IPS-18c (cell line): ENCODE data around the gene LRRC2.
A peak's percentile ranks its signal among the peaks of the same experiment; 100 is the strongest.
"Not testable (repeated sequence)": the region's sequence is repeated elsewhere in the genome, so short reads cannot be mapped to it uniquely, and the experiment has no call there.

ENCODE experiments used
- H3K4me3 ChIP-seq: 2 replicates; pipeline ENCODE4 v1.7.0; 2013; ENCODE audit warnings: low read depth, mild to moderate bottlenecking, low read length, moderate library complexity; ENCODE audit not compliant: insufficient read depth
- H3K9me3 ChIP-seq: one replicate; pipeline ENCODE4 v1.6.1; 2013; ENCODE audit warnings: mild to moderate bottlenecking, low read length, moderate library complexity; ENCODE audit not compliant: control insufficient read depth, insufficient read depth

Gene LRRC2, protein sequence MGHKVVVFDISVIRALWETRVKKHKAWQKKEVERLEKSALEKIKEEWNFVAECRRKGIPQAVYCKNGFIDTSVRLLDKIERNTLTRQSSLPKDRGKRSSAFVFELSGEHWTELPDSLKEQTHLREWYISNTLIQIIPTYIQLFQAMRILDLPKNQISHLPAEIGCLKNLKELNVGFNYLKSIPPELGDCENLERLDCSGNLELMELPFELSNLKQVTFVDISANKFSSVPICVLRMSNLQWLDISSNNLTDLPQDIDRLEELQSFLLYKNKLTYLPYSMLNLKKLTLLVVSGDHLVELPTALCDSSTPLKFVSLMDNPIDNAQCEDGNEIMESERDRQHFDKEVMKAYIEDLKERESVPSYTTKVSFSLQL

DNA sequence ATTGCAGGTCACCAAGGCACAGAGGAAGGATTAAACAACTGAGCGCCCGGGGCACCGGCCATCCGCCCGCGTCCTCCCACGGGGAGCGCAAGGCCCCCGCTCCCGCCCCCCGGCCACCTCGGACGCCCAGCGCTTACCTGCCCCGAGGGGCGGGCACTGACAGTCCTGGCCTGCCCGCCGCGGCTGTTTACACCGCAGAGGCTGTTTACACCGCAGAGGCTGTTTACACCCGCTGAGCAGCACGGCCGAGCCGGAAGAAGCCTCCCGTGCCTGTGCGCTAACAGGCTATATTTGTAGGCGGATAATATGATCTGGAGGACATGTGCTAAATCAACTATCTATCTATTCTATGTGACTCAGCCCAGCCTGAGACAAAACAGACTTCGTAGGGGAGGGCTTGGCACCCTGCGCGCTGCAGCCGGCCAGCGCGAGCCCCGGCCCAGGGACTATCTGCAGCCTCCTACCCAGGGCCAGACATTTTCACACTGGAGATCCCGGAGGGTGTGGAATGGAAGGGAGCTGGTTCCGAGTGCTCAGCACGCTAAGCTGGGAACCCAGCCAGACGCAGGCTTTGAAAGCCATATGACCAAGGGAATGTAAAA is at the start of gene LRRC2:
Gene LRRC2, minus strand, starts transcription at position 263 of the 602 bp plus-strand sequence. CDS start 14,711 bp downstream, outside the sequence.
- H3K4me3 ChIP-seq, result peak within 1 kb of the TSS; percentile 53
- no peaks in the 10 kb centered on the region for H3K9me3 ChIP-seq

DNA sequence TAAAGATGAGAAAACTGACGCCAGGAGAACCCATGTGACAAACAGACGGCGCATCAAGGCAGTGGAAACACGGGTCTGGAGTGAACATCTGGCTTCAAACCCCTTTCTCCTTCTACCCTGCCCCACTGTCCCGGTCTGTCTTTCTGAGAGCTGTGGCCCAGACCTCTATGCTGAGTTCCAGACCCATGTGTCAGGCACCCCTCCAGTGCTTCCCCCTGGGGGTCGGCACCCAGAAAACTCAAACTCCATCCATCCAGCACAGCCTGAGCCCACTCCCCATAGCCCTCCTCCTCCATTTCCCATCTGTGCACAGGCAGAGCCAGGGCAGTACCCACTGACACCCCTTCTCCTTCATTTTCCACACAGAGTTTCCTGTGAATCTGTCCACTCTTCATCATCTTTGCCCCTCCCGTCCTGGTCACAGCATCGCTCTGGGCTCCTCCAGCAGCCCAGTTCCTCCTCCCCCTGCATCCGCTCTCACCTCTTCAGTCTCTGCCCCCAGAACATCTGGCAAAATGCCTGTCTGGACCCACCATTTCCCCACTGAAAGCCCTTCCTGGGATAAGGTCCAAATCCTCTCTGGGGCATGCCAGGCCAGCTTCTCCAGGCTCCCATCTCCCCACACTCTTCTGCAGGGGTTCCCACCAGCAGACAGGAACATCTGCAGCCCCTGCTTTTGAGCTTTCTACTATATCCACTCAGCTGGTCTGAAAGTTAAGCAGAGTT is 49.1 kb upstream of the LRRC2 start:
- H3K9me3 ChIP-seq, result peaks cover 2% of the 10 kb centered on the region
- H3K4me3 ChIP-seq, result no peak overlapping the region

DNA sequence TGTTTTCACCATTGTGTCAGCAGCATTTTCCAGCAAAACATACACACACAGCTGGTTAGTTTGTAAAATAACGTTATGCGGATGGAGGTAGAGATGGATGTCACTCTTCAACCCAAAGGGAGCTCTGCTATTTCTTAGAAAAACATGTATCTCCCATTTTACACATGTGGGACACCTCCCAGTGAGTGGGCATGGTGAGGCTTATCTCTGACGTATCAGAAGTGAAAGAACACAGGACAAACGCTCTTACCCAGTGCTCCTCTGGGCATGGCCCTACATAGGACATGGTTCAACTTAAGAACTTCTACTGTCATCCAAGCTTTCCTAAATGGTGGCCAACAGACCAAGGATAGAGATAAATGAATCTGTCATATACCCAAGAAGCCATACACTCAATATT is 48.3 kb upstream of the LRRC2 start:
- no peak overlapping the region for H3K4me3 ChIP-seq
- peaks cover 2% of the 10 kb centered on the region for H3K9me3 ChIP-seq

DNA sequence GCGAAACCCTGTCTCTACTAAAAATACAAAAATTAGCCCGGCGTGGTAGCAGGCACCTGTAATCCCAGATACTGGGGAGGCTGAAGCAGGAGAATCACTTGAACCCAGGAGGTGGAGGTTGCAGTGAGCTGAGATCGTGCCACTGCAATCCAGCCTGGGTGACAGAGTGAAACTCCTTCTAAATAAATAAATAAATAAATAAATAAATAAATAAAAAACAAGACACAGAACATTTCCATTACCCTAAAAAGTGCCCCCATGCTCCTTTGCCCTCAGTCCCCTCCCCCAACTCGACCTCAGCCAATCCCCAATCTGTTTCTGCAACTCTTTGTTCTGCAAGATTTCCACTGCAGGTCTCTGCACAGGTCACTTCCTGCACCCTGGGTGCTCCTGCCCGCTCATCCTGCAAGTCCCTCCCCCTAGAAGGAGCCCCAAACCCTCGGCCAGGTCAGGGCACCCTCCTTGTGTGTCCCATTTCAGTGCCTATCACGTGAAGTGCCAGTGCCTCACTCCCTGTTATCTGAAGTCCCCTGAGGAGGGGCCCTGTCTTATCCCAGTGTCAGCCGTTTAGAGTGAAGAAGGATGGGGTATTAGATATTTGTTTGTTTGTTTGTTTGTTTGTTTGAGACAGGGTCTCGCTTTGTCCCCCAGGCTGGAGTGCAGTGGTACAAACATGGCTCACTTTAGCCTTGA is 47.4 kb upstream of the LRRC2 start:
- H3K9me3 ChIP-seq, result peaks cover 2% of the 10 kb centered on the region

DNA sequence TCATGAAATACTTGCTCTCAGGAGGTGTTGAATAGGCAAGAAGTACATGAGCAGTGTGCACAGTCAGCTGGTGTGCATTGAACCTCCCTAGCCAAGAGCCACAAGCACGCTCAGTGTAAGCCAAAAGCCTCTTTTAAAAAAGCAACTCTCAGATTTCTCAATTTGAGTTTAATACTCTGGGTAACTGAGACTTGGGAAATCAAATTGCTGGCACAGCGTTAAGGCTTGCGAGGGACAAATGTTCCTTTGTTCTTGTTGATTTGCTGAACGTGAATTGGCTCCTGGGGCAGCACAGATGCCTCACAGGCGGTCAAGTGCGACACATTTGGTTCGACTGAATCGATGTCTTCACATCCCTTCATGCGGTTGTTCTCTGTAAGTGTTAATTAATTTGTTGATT is 46.2 kb upstream of the LRRC2 start, which contains the start of gene FAM240A:
Gene FAM240A, plus strand, starts transcription at position 202 of the 400 bp plus-strand sequence. Its CDS starts 159 bp downstream, at position 361.
- Histone ChIP-seq H3K4me3 (no peak within 1 kb of the TSS), H3K9me3 (peaks cover 2% of the 10 kb centered on the region)

More for the DNA sequence above, 47.4 kb upstream of the LRRC2 start:
- no peak overlapping the region for H3K4me3 ChIP-seq

DNA sequence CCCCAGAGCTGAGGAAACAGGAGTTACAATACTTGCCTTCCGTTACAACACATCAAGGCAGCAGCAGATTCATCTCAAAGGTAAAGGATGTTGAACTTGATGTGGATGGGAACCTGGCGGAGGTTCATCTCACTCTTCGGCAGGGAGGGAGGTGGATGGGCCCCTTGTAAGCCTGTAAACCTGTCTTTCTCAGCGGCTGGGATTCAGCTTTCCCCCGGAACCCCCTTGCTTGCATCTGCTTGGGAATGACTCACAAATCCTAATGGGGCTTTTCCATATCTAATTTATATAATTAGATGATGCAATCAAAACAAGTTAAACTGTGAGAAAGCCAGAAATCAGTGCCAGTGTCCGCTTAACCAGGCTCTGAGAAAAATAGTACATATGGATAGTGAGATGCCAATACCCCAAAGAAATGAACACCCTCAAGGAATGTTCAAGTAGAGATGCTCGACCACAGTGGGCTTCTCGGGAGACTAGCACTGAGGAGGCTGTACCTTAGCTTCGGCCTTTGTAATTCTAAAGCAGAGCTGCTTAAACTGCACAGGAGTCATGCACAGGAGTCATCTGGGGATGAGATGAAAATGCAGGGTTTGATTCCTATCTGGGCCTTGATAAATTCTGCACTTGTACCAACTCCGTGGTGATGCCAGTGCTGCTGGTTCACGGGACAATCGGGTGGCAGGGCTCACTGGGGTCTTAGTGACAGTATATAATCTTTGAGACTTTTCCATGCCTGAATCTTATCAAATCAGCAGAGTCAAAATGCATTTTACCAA is 44.0 kb upstream of the LRRC2 start:
- H3K4me3 ChIP-seq, result no peak overlapping the region

DNA sequence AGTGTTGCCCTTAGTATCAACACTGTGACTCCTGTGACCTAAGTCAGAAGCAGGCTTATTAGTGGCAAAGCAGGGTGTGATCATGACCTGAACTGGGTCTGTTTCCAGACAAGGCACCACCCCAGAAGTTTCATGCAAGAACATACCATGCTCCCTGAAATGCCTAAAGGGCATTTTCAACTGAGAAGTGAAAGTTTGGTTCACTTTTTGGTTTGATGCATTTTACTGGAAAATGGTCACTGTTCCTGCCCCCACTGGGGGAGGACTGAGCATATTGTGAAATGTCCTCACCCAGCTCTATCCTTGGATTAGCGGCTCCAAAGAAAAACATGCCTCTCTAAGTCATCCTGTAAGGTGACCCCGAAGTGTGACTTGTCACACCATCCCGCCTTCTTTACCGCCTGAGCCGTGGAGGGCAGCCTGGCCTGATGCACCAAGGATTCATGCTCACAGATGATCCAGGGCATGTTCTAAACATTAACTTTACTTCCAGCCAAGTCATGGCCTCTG is 43.2 kb upstream of the LRRC2 start:
- H3K4me3 ChIP-seq, result no peak overlapping the region
- H3K9me3 ChIP-seq, result peaks cover 2% of the 10 kb centered on the region

More for the DNA sequence above, 44.0 kb upstream of the LRRC2 start:
- peaks cover 2% of the 10 kb centered on the region for H3K9me3 ChIP-seq

DNA sequence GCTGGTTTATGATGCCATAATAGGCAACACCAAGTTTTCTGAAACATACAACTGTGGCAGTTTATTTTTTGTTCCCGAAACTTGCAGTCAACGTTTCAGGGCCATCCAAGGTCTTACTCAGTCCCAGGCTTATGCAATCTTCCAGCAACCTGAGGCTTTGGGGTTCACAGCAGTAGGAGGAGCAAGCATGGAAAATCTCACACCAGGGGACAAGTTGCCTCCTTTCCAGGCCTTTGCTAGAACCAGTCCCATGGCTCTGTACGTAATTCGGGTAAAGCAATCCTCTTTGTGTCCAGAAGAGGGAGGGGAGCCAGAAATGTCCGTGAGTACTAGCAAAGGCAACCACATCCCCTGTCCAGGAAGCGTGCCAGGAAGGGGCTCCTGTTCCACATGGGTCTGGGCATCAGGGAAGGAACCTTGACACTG is 41.5 kb upstream of the LRRC2 start:
- Histone ChIP-seq H3K4me3 (no peak overlapping the region), H3K9me3 (peaks cover 2% of the 10 kb centered on the region)

DNA sequence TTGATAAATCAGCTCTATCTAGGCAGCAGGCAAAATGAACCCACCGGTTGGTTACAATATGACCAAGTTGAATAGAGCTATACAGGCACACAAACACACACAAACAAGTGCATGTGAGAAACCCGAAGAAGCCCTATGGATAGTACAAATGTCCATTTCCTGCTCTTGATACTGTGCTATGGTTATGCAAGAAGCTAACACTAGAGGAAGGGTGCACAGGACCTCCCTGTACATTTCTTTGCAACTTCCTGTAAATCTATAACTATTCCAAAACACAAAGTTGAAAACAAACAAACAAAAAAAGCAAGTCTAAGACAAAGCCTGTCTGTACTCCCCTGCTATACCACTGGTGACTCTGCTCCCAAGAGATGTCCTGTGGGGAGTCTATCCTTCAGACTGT is 38.0 kb upstream of the LRRC2 start:
- Histone ChIP-seq H3K9me3 (no peaks in the 10 kb centered on the region), H3K4me3 (no peak overlapping the region)

DNA sequence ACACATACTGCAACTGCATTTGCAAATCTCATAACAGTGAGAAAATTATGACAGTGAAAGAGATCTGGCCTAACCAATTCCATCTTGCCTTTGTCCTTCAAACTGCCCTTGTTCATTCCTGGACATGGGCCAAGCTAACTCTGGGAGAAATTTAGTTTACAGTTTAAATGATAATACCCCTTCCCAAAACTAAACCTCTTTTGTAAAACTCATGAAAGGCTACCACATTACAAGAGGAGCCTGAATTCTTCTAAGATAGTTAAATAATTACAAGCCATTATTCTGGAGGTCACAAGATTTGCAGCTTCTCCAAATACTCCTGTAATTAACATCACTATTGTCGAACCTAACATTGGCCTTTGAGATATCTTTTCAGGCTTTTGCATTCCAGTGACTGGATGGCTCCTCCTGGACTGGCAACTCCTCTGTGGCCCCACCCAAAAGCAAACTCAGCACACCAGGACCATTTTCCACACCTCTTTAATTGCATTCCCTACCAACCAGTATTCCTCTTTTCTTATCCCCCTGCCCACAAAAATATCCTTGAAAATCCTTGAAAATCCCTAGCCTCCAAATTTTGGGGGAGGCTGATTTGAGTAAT is 37.4 kb upstream of the LRRC2 start:
- Histone ChIP-seq H3K9me3 (no peaks in the 10 kb centered on the region), H3K4me3 (no peak overlapping the region)

DNA sequence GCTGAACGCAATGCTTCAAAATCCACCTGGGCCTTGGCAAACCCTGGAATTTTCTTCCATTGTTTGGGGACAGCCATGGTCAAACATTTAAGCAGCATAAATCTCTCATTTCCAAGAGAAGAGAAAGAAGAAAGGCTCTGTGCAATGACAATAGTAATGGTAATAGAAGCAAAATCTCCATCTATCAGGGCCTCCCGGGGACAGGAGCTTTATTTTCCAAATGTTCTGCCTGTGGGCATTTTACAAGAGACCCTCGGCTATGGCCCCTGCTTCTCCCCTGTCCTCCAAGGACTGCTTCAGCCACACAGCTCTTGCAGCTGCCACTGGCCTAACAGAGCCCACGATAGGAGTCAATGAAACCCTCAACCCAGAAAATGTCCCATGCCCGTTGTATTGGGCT is 33.5 kb upstream of the LRRC2 start:
- Histone ChIP-seq H3K4me3 (no peak overlapping the region), H3K9me3 (no peaks in the 10 kb centered on the region)

DNA sequence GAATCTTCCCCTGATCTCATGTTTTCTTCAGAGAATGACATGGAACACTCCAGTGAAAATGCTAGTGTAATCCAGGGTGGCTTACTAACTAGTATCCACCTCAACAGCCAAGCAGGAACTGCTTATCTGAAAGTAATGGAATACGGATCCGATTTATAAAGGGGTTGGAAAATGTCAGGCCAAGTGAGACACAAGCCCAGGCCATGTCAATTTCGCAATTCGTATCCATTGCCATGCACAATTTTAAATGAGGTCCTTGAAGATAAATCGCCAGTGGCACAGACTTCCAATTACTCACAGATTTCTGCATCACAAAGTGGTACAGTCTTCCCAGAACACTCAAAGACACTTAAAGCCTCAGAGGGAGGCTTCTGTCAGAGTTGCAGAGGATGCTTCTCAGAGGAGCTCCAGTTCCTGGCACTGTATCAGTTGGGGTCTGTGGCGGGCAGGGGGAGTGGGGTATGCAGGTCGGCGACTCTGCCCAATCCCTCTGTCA is 29.8 kb upstream of the LRRC2 start:
- H3K9me3 ChIP-seq, result no peaks in the 10 kb centered on the region
- H3K4me3 ChIP-seq, result no peak overlapping the region

DNA sequence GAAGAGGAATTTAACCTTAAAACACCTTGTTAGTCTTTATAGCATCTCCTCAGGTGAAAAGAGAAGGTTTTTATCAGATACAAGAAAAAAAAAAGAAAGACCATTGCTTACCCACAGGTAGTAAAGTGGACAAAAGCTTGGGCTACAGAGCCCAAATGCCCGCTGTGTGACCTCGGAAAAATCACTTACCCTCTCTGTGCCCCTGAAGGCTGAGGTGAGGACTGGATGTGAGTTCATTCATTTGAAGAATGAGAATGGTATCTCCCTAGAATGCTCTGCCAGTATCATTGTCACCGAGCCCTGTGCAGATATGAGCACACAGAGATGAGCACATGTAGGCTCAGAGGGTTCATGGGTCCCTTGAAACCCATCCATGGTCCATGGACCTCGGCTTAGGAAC is 28.6 kb upstream of the LRRC2 start:
- Histone ChIP-seq H3K4me3 (no peak overlapping the region), H3K9me3 (no peaks in the 10 kb centered on the region)

DNA sequence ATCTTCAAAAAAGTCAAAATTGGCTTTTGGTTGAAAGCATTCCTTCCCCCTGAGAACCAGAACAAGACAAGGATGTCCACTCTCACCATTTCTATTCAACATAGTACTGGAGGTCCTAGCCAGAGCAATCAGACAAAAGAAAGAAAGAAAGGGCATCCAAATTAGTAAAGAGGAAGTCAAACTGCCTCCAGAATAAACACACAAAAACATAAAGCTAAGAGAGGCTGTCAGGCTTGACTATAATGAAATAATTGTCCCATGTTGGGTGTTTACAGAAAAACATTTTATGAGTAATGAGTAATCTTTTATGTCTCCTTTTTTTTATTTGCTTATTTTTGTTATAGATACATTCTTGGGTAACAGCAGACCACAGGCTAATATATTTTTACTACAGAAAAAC is 27.9 kb upstream of the LRRC2 start:
- no peak overlapping the region for H3K4me3 ChIP-seq

DNA sequence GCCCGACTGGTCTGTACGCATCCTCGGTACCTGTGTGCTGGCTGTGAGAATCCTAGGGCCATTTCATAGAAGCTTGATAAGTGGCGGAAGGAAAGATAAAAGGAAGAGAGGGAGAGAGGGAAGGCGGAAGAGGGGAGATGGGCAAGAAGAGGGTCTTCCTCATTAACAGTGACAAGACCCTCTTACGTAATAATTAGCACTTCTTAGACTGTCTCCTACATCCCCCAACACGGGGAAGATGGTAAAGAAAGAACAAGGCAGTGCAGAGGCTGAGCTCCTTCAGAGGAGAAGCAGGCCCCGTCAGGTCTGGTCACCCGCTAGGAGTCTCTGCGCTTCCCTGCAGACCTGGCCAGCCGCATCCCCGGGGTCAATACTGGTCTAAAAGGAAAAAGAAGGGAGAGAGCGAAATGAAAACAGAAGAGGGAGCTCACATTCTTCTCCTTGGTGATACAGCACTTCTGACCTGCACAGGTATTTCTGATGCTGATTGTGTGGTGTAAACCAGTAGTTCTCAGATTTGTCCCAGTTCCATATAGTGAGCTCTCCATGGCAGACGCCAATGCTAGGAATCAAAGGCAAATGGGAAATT is 27.3 kb upstream of the LRRC2 start:
- Histone ChIP-seq H3K9me3 (no peaks in the 10 kb centered on the region), H3K4me3 (no peak overlapping the region)

More for the DNA sequence above, 27.9 kb upstream of the LRRC2 start:
- no peaks in the 10 kb centered on the region for H3K9me3 ChIP-seq

DNA sequence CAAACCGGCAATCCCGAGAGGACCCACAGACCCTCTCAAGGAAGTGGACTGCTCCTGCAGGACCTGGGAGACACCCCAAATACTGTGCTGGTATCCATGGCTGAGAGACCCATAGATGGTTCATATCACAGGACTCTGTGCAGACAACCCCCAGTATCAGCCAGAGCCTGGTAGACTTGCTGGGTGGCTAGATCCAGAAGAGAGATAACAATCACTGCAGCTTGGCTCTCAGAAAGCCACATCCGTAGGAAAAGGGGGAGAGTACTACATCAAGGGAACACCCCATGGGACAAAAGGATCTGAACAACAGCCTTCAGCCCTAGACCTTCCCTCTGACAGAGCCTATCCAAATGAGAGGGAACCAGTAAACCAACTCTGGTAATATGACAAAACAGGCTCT is 21.2 kb upstream of the LRRC2 start:
- not testable (repeated sequence) for H3K4me3 ChIP-seq, H3K9me3 ChIP-seq
